ENCODE measurements around the gene PLD5.

The PLD5 gene

GRCh38 chr1:242448910-242449645 lies 75.4 kb downstream of the PLD5 start:
- Histone ChIP-seq H3K9me3 (ENCODE audit: control insufficient read depth, low read length) (no peaks in the 10 kb centered on the region), H3K4me1 (ENCODE audit: control insufficient read depth, insufficient read depth, low read length) (no peaks in the 10 kb centered on the region), H3K4me3 (ENCODE audit: low read length) (no peak overlapping the region), H3K27me3 (replicated peaks; ENCODE audit: control insufficient read depth, insufficient read depth, low read length) (peaks cover 24% of the 10 kb centered on the region), H3K36me3 (ENCODE audit: control insufficient read depth, insufficient read depth, low read length, severe bottlenecking) (no peaks in the 10 kb centered on the region), H3K9ac (ENCODE audit: low read length) (no peak overlapping the region)
- no peak for DNase-seq (ENCODE audit: low read depth)

- H3K4me3 ChIP-seq (ENCODE audit: low read length): no peak overlapping the region
- DNase-seq (ENCODE audit: low read depth): no peak
- H3K36me3 ChIP-seq (ENCODE audit: control insufficient read depth, insufficient read depth, low read length, severe bottlenecking): no peaks in the 10 kb centered on the region
- no peaks in the 10 kb centered on the region for H3K4me1 ChIP-seq (ENCODE audit: control insufficient read depth, insufficient read depth, low read length)
- H3K27me3 ChIP-seq (replicated peaks; ENCODE audit: control insufficient read depth, insufficient read depth, low read length): peaks cover 24% of the 10 kb centered on the region
- no peaks in the 10 kb centered on the region for H3K9me3 ChIP-seq (ENCODE audit: control insufficient read depth, low read length)
- no peak overlapping the region for H3K9ac ChIP-seq (ENCODE audit: low read length)
Measured at GRCh38 chr1:242447689-242448088, 76.8 kb downstream of the PLD5 start.

- no peak for DNase-seq (ENCODE audit: low read depth)
- Histone ChIP-seq H3K4me3 (ENCODE audit: low read length) (no peak overlapping the region), H3K36me3 (ENCODE audit: control insufficient read depth, insufficient read depth, low read length, severe bottlenecking) (no peaks in the 10 kb centered on the region), H3K9ac (ENCODE audit: low read length) (no peak overlapping the region), H3K27me3 (replicated peaks; ENCODE audit: control insufficient read depth, insufficient read depth, low read length) (no peaks in the 10 kb centered on the region), H3K9me3 (ENCODE audit: control insufficient read depth, low read length) (no peaks in the 10 kb centered on the region), H3K4me1 (ENCODE audit: control insufficient read depth, insufficient read depth, low read length) (no peaks in the 10 kb centered on the region)
Measured at GRCh38 chr1:242440757-242441156, 83.7 kb downstream of the PLD5 start.

GRCh38 chr1:242435200-242435599 lies 89.3 kb downstream of the PLD5 start:
- Histone ChIP-seq H3K4me3 (ENCODE audit: low read length) (no peak overlapping the region), H3K9ac (ENCODE audit: low read length) (no peak overlapping the region), H3K9me3 (ENCODE audit: control insufficient read depth, low read length) (peaks cover 6% of the 10 kb centered on the region), H3K36me3 (ENCODE audit: control insufficient read depth, insufficient read depth, low read length, severe bottlenecking) (no peaks in the 10 kb centered on the region), H3K27me3 (replicated peaks; ENCODE audit: control insufficient read depth, insufficient read depth, low read length) (no peaks in the 10 kb centered on the region), H3K4me1 (ENCODE audit: control insufficient read depth, insufficient read depth, low read length) (no peaks in the 10 kb centered on the region)
- DNase-seq (ENCODE audit: low read depth): no peak

GRCh38 chr1:242432491-242433095 lies 91.9 kb downstream of the PLD5 start:
- Histone ChIP-seq H3K9ac (ENCODE audit: low read length) (no peak overlapping the region), H3K4me3 (ENCODE audit: low read length) (no peak overlapping the region), H3K36me3 (ENCODE audit: control insufficient read depth, insufficient read depth, low read length, severe bottlenecking) (no peaks in the 10 kb centered on the region), H3K9me3 (ENCODE audit: control insufficient read depth, low read length) (peaks cover 6% of the 10 kb centered on the region), H3K27me3 (replicated peaks; ENCODE audit: control insufficient read depth, insufficient read depth, low read length) (no peaks in the 10 kb centered on the region), H3K4me1 (ENCODE audit: control insufficient read depth, insufficient read depth, low read length) (no peaks in the 10 kb centered on the region)
- no peak for DNase-seq (ENCODE audit: low read depth)

- H3K4me1 ChIP-seq (ENCODE audit: control insufficient read depth, insufficient read depth, low read length): no peaks in the 10 kb centered on the region
- no peaks in the 10 kb centered on the region for H3K36me3 ChIP-seq (ENCODE audit: control insufficient read depth, insufficient read depth, low read length, severe bottlenecking)
- no peak overlapping the region for H3K9ac ChIP-seq (ENCODE audit: low read length)
- DNase-seq (ENCODE audit: low read depth): no peak
- peaks cover 6% of the 10 kb centered on the region for H3K9me3 ChIP-seq (ENCODE audit: control insufficient read depth, low read length)
- H3K4me3 ChIP-seq (ENCODE audit: low read length): no peak overlapping the region
- H3K27me3 ChIP-seq (replicated peaks; ENCODE audit: control insufficient read depth, insufficient read depth, low read length): no peaks in the 10 kb centered on the region
Measured at GRCh38 chr1:242431786-242432185, 92.7 kb downstream of the PLD5 start.

GRCh38 chr1:242430956-242431355 lies 93.5 kb downstream of the PLD5 start:
- H3K4me3 ChIP-seq (ENCODE audit: low read length): no peak overlapping the region
- no peaks in the 10 kb centered on the region for H3K27me3 ChIP-seq (replicated peaks; ENCODE audit: control insufficient read depth, insufficient read depth, low read length)
- no peak overlapping the region for H3K9ac ChIP-seq (ENCODE audit: low read length)
- peaks cover 6% of the 10 kb centered on the region for H3K9me3 ChIP-seq (ENCODE audit: control insufficient read depth, low read length)
- no peak for DNase-seq (ENCODE audit: low read depth)
- H3K4me1 ChIP-seq (ENCODE audit: control insufficient read depth, insufficient read depth, low read length): no peaks in the 10 kb centered on the region
- H3K36me3 ChIP-seq (ENCODE audit: control insufficient read depth, insufficient read depth, low read length, severe bottlenecking): no peaks in the 10 kb centered on the region

- Histone ChIP-seq H3K36me3 (ENCODE audit: control insufficient read depth, insufficient read depth, low read length, severe bottlenecking) (no peaks in the 10 kb centered on the region), H3K4me3 (ENCODE audit: low read length) (no peak overlapping the region), H3K4me1 (ENCODE audit: control insufficient read depth, insufficient read depth, low read length) (no peaks in the 10 kb centered on the region), H3K9me3 (ENCODE audit: control insufficient read depth, low read length) (peaks cover 6% of the 10 kb centered on the region), H3K9ac (ENCODE audit: low read length) (no peak overlapping the region), H3K27me3 (replicated peaks; ENCODE audit: control insufficient read depth, insufficient read depth, low read length) (no peaks in the 10 kb centered on the region)
- DNase-seq (ENCODE audit: low read depth): no peak
Measured at GRCh38 chr1:242428399-242429190, 95.9 kb downstream of the PLD5 start.

- Histone ChIP-seq H3K4me1 (ENCODE audit: control insufficient read depth, insufficient read depth, low read length) (no peaks in the 10 kb centered on the region), H3K4me3 (ENCODE audit: low read length) (no peak overlapping the region), H3K9me3 (ENCODE audit: control insufficient read depth, low read length) (peaks cover 6% of the 10 kb centered on the region), H3K9ac (ENCODE audit: low read length) (no peak overlapping the region), H3K36me3 (ENCODE audit: control insufficient read depth, insufficient read depth, low read length, severe bottlenecking) (no peaks in the 10 kb centered on the region), H3K27me3 (replicated peaks; ENCODE audit: control insufficient read depth, insufficient read depth, low read length) (no peaks in the 10 kb centered on the region)
- no peak for DNase-seq (ENCODE audit: low read depth)
Measured at GRCh38 chr1:242427519-242427918, 97.0 kb downstream of the PLD5 start.

GRCh38 chr1:242426271-242426905 lies 98.1 kb downstream of the PLD5 start:
- Histone ChIP-seq H3K36me3 (ENCODE audit: control insufficient read depth, insufficient read depth, low read length, severe bottlenecking) (no peaks in the 10 kb centered on the region), H3K9ac (ENCODE audit: low read length) (no peak overlapping the region), H3K9me3 (ENCODE audit: control insufficient read depth, low read length) (peaks cover 3% of the 10 kb centered on the region), H3K4me1 (ENCODE audit: control insufficient read depth, insufficient read depth, low read length) (no peaks in the 10 kb centered on the region), H3K27me3 (replicated peaks; ENCODE audit: control insufficient read depth, insufficient read depth, low read length) (no peaks in the 10 kb centered on the region), H3K4me3 (ENCODE audit: low read length) (no peak overlapping the region)
- DNase-seq (ENCODE audit: low read depth): no peak

GRCh38 chr1:242425232-242425631 lies 99.3 kb downstream of the PLD5 start:
- H3K27me3 ChIP-seq (replicated peaks; ENCODE audit: control insufficient read depth, insufficient read depth, low read length): no peaks in the 10 kb centered on the region
- DNase-seq (ENCODE audit: low read depth): no peak
- no peaks in the 10 kb centered on the region for H3K4me1 ChIP-seq (ENCODE audit: control insufficient read depth, insufficient read depth, low read length)
- no peaks in the 10 kb centered on the region for H3K36me3 ChIP-seq (ENCODE audit: control insufficient read depth, insufficient read depth, low read length, severe bottlenecking)
- H3K9ac ChIP-seq (ENCODE audit: low read length): no peak overlapping the region
- H3K9me3 ChIP-seq (ENCODE audit: control insufficient read depth, low read length): no peaks in the 10 kb centered on the region
- no peak overlapping the region for H3K4me3 ChIP-seq (ENCODE audit: low read length)

Data from adipocyte (in vitro differentiated cells).